ENCODE results near the gene OR6V1. TPM values are rescaled to one million over a fixed set of nuclear protein-coding genes. Genes with fewer than 3 reads are reported as not detected.

The OR6V1 gene
- total RNA-seq, 1 experiment from 2014 or later: not detected

- H3K9me3 Mint-ChIP-seq (ENCODE audit: low read depth, unreplicated experiment): no peaks in the 10 kb centered on the region
- no peaks in the 10 kb centered on the region for H3K4me1 Mint-ChIP-seq (ENCODE audit: low read depth, unreplicated experiment)
- H3K4me3 Mint-ChIP-seq (ENCODE audit: low read depth, unreplicated experiment): no peak overlapping the region
- no peak for DNase-seq
- TF ChIP-seq CTCF (IDR thresholded peaks at IDR 0.05; ENCODE audit: unreplicated experiment): no peak
- no TSS peak for BruUV-seq (replicated peaks)
- CTCF ChIA-PET: interaction anchor here (0.6 to 1.5 kb wide), 2 partner anchors 161 to 196 kb away, joined by 4 to 6 read pairs; no protein-coding TSS in a partner anchor
- H3K27me3 Mint-ChIP-seq (ENCODE audit: unreplicated experiment): peaks cover 25% of the 10 kb centered on the region
- H3K36me3 Mint-ChIP-seq (ENCODE audit: insufficient read depth, unreplicated experiment): no peaks in the 10 kb centered on the region
- no peak overlapping the region for H3K27ac Mint-ChIP-seq (ENCODE audit: unreplicated experiment)
- intact Hi-C loops (cut with micrococcal nuclease; ENCODE audit: unreplicated experiment): loop anchor here (1.0 kb wide), 1 partner anchor 12 kb away; no protein-coding TSS in a partner anchor
Observed at GRCh38 chr7:143018931-143019330, 33.2 kb upstream of the OR6V1 start.

GRCh38 chr7:143023047-143023446, 29.1 kb upstream of the OR6V1 start:
- no peak for TF ChIP-seq CTCF (IDR thresholded peaks at IDR 0.05; ENCODE audit: unreplicated experiment)
- CTCF ChIA-PET: no interaction called here
- Mint-ChIP-seq H3K27me3 (ENCODE audit: unreplicated experiment) (peaks cover 38% of the 10 kb centered on the region), H3K36me3 (ENCODE audit: insufficient read depth, unreplicated experiment) (no peaks in the 10 kb centered on the region), H3K27ac (ENCODE audit: unreplicated experiment) (no peak overlapping the region), H3K9me3 (ENCODE audit: low read depth, unreplicated experiment) (no peaks in the 10 kb centered on the region), H3K4me3 (ENCODE audit: low read depth, unreplicated experiment) (no peak overlapping the region), H3K4me1 (ENCODE audit: low read depth, unreplicated experiment) (no peaks in the 10 kb centered on the region)
- DNase-seq: no peak
- no TSS peak for BruUV-seq (replicated peaks)
- intact Hi-C loops (cut with micrococcal nuclease; ENCODE audit: unreplicated experiment): no loop called here

- intact Hi-C loops (cut with micrococcal nuclease; ENCODE audit: unreplicated experiment): no loop called here
- H3K4me1 Mint-ChIP-seq (ENCODE audit: low read depth, unreplicated experiment): no peaks in the 10 kb centered on the region
- H3K27ac Mint-ChIP-seq (ENCODE audit: unreplicated experiment): no peak overlapping the region
- no peaks in the 10 kb centered on the region for H3K9me3 Mint-ChIP-seq (ENCODE audit: low read depth, unreplicated experiment)
- peaks cover 53% of the 10 kb centered on the region for H3K27me3 Mint-ChIP-seq (ENCODE audit: unreplicated experiment)
- CTCF ChIA-PET: no interaction called here
- no peak for DNase-seq
- BruUV-seq (replicated peaks): no TSS peak
- TF ChIP-seq CTCF (IDR thresholded peaks at IDR 0.05; ENCODE audit: unreplicated experiment): no peak
- no peaks in the 10 kb centered on the region for H3K36me3 Mint-ChIP-seq (ENCODE audit: insufficient read depth, unreplicated experiment)
- H3K4me3 Mint-ChIP-seq (ENCODE audit: low read depth, unreplicated experiment): no peak overlapping the region
Observed at GRCh38 chr7:143025371-143025770, 26.8 kb upstream of the OR6V1 start.

GRCh38 chr7:143027032-143027431, 25.1 kb upstream of the OR6V1 start, which contains the start of gene OR9A2:
Gene OR9A2 (minus strand): TSS chr7:143027132. CDS start chr7:143027132, 0 bp downstream.
- no peak for DNase-seq
- intact Hi-C loops (cut with micrococcal nuclease; ENCODE audit: unreplicated experiment): no loop called here
- Mint-ChIP-seq H3K4me3 (ENCODE audit: low read depth, unreplicated experiment) (no peak within 1 kb of the TSS), H3K27me3 (ENCODE audit: unreplicated experiment) (peaks cover 53% of the 10 kb centered on the region), H3K4me1 (ENCODE audit: low read depth, unreplicated experiment) (no peaks in the 10 kb centered on the region), H3K9me3 (ENCODE audit: low read depth, unreplicated experiment) (no peaks in the 10 kb centered on the region), H3K36me3 (ENCODE audit: insufficient read depth, unreplicated experiment) (no peaks in the 10 kb centered on the region), H3K27ac (ENCODE audit: unreplicated experiment) (no peak within 1 kb of the TSS)
- TF ChIP-seq CTCF (IDR thresholded peaks at IDR 0.05; ENCODE audit: unreplicated experiment): no peak
- no TSS peak for BruUV-seq (replicated peaks)
- CTCF ChIA-PET: no interaction called here
